PC-3 (cell line): ENCODE data around the gene PLCXD1.
"Not testable (repeated sequence)": the region's sequence is repeated elsewhere in the genome, so short reads cannot be mapped to it uniquely, and the experiment has no call there.

ENCODE experiments used
- CTCF ChIP-seq: fragments of 300-600 bp; sonication (generic); conservative IDR thresholded peaks from 2 replicates; pipeline ENCODE4 v1.5.1; 2017; ENCODE audit warnings: antibody characterized with exemption, low read depth, mild to moderate bottlenecking, low read length
- EZH2 ChIP-seq: fragments of 300-600 bp; sonication (generic); IDR thresholded peaks from one replicate; pipeline ENCODE4 v1.6.1; 2017; ENCODE audit warnings: antibody characterized with exemption, mild to moderate bottlenecking, low read length; ENCODE audit not compliant: unreplicated experiment

- not testable (repeated sequence) for TF ChIP-seq CTCF, EZH2
Observed at GRCh38 chrX:231637-232277, 49.4 kb upstream of the PLCXD1 start.
